Mesenchymal stem cell (in vitro differentiated cells and primary cell): ENCODE data around the gene SLC24A4.

ENCODE experiments used
- DNase-seq: peaks from one replicate; pipeline ENCODE4 v3.0.0-alpha.2; 2013
- H2AFZ ChIP-seq: one replicate; pipeline ENCODE4 v1.6.1; 2013; ENCODE audit warnings: low read depth, mild to moderate bottlenecking, control low read depth, inconsistent platforms, low read length, moderate library complexity
- H2AK5ac ChIP-seq: 2 replicates; pipeline ENCODE4 v1.6.1; 2013; ENCODE audit warnings: low read length, moderate library complexity, mild to moderate bottlenecking, inconsistent platforms; ENCODE audit not compliant: severe bottlenecking
- H2BK120ac ChIP-seq: one replicate; pipeline ENCODE4 v1.6.1; 2013; ENCODE audit warnings: low read depth, mild to moderate bottlenecking, inconsistent platforms, low read length, moderate library complexity
- H2BK12ac ChIP-seq, 2 experiments: one replicate each; pipeline ENCODE4 v1.6.1; 2013; ENCODE audit warnings: inconsistent platforms in 2 of 2, low read length in 2 of 2, mild to moderate bottlenecking in 2 of 2, moderate library complexity in 2 of 2, control low read depth in 1 of 2
- H2BK15ac ChIP-seq: one replicate; pipeline ENCODE4 v1.6.1; 2013; ENCODE audit warnings: mild to moderate bottlenecking, low read depth, inconsistent platforms; ENCODE audit not compliant: poor library complexity, severe bottlenecking
- H2BK5ac ChIP-seq: 2 replicates; pipeline ENCODE4 v1.6.1; 2013; ENCODE audit warnings: low read depth, mild to moderate bottlenecking, low read length, control low read depth, inconsistent platforms; ENCODE audit not compliant: poor library complexity, severe bottlenecking
- H3K14ac ChIP-seq, 2 experiments: one replicate each; pipeline ENCODE4 v1.6.1; 2013; ENCODE audit warnings: inconsistent platforms in 2 of 2, low read length in 2 of 2, control low read depth in 1 of 2, mild to moderate bottlenecking in 1 of 2, moderate library complexity in 1 of 2
- H3K18ac ChIP-seq, 2 experiments: one replicate each; pipeline ENCODE4 v1.6.1; 2013; ENCODE audit warnings: inconsistent platforms in 2 of 2, low read length in 2 of 2, control low read depth in 1 of 2, low read depth in 1 of 2, mild to moderate bottlenecking in 1 of 2
- H3K23ac ChIP-seq, 2 experiments: one replicate each; pipeline ENCODE4 v1.6.1; 2013; ENCODE audit warnings: inconsistent platforms in 2 of 2, low read length in 2 of 2, mild to moderate bottlenecking in 2 of 2, moderate library complexity in 2 of 2, control low read depth in 1 of 2
- H3K27ac ChIP-seq: 2 replicates; pipeline ENCODE4 v1.5.1; 2013; ENCODE audit warnings: mild to moderate bottlenecking, moderate library complexity, low read length, control low read depth, inconsistent platforms; ENCODE audit not compliant: poor library complexity, severe bottlenecking
- H3K27me3 ChIP-seq, 2 experiments: 2 replicates each; pipeline versions ENCODE4 v1.6.1 to v1.7.0; 2013; ENCODE audit warnings: low read length in 2 of 2, mild to moderate bottlenecking in 2 of 2, moderate library complexity in 2 of 2, control low read depth in 1 of 2, inconsistent platforms in 1 of 2; ENCODE audit not compliant: control insufficient read depth in 1 of 2, insufficient read depth in 1 of 2
- H3K36me3 ChIP-seq, 2 experiments: 2 replicates each; pipeline versions ENCODE4 v1.6.1 to v1.7.0; 2013; ENCODE audit warnings: low read length in 2 of 2, control low read depth in 1 of 2, inconsistent platforms in 1 of 2, low read depth in 1 of 2, mild to moderate bottlenecking in 1 of 2; ENCODE audit not compliant: insufficient read depth in 2 of 2, control insufficient read depth in 1 of 2
- H3K4ac ChIP-seq, 2 experiments: one replicate each; pipeline ENCODE4 v1.6.1; 2013; ENCODE audit warnings: inconsistent platforms in 2 of 2, low read length in 2 of 2, mild to moderate bottlenecking in 2 of 2, moderate library complexity in 2 of 2, control low read depth in 1 of 2, low read depth in 1 of 2
- H3K4me1 ChIP-seq: 2 replicates; pipeline ENCODE4 v1.6.1; 2013; ENCODE audit warnings: low read depth, low read length, control low read depth; ENCODE audit not compliant: control insufficient read depth, insufficient read depth
- H3K4me2 ChIP-seq: 2 replicates; pipeline ENCODE4 v1.6.1; 2013; ENCODE audit warnings: low read length, mild to moderate bottlenecking, inconsistent platforms; ENCODE audit not compliant: poor library complexity, severe bottlenecking
- H3K4me3 ChIP-seq, 2 experiments: 2 replicates each; pipeline versions ENCODE4 v1.5.1 to v1.7.0; 2013; ENCODE audit warnings: low read length in 2 of 2, mild to moderate bottlenecking in 2 of 2, control low read depth in 1 of 2, low read depth in 1 of 2; ENCODE audit not compliant: insufficient read depth in 1 of 2
- H3K79me1 ChIP-seq: replicated peaks from 2 replicates; pipeline ENCODE4 v1.6.1; 2013; ENCODE audit warnings: mild to moderate bottlenecking, control low read depth, low read length, inconsistent platforms; ENCODE audit not compliant: poor library complexity, severe bottlenecking
- H3K9ac ChIP-seq: 2 replicates; pipeline ENCODE4 v1.7.0; 2013; ENCODE audit warnings: mild to moderate bottlenecking, low read length, moderate library complexity
- H3K9me3 ChIP-seq: 2 replicates; pipeline ENCODE4 v1.7.0; 2013; ENCODE audit warnings: mild to moderate bottlenecking, low read length; ENCODE audit not compliant: control insufficient read depth
- H4K8ac ChIP-seq: one replicate; pipeline ENCODE4 v1.6.1; 2013; ENCODE audit warnings: inconsistent platforms, mild to moderate bottlenecking, low read length, moderate library complexity
- H4K91ac ChIP-seq: one replicate; pipeline ENCODE4 v1.6.1; 2013; ENCODE audit warnings: mild to moderate bottlenecking, low read length, inconsistent platforms
- WGBS: methylation state at CpG from one replicate; pipeline ENCODE4 v1.1.7; 2013; ENCODE audit warnings: mixed read lengths; 5-methylcytosine and 5-hydroxymethylcytosine counted together

The SLC24A4 gene

DNA sequence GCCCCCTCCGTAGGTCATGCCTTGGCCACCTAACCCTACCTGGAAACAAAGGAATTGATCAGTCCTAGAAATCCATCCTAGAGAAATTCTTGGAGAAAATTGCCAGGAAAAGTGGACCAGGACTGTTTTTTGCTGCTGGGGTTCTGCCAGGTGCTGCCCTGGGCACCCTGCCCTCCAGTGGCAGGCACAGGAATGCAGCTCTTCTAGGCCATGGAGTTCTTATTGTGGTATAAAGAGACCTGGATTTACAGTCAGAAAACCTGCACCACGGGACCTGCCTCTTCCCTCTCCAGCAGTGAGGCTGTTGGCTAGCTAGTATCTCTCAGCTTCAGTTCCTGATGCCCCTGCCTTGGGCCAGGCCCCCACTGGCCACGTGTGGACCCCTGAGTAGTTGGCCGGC lies 59.7 kb downstream of the SLC24A4 start:
- Histone ChIP-seq H3K4me3 (no peak overlapping the region), H2AFZ (no peak overlapping the region), H3K79me1 (no peaks in the 10 kb centered on the region), H3K14ac (peak overlapping the region in 1 of 2 experiments; percentile 48), H3K4ac (no peak overlapping the region), H2AK5ac (no peak overlapping the region), H4K91ac (no peak overlapping the region), H2BK15ac (no peak overlapping the region), H3K27me3 (peaks cover 3 to 36% of the 10 kb centered on the region in 2 experiments), H3K9me3 (no peaks in the 10 kb centered on the region), H3K18ac (no peak overlapping the region), H4K8ac (no peak overlapping the region), H3K9ac (no peak overlapping the region), H2BK12ac (no peak overlapping the region), H3K23ac (no peak overlapping the region), H3K4me1 (peaks cover 2% of the 10 kb centered on the region), H3K27ac (no peak overlapping the region), H2BK5ac (no peak overlapping the region), H3K36me3 (no peaks in the 10 kb centered on the region), H3K4me2 (no peak overlapping the region), H2BK120ac (no peak overlapping the region)
- WGBS, result 66% methylated on average over 3 of the region's 4 CpGs
- DNase-seq, result no peak

DNA sequence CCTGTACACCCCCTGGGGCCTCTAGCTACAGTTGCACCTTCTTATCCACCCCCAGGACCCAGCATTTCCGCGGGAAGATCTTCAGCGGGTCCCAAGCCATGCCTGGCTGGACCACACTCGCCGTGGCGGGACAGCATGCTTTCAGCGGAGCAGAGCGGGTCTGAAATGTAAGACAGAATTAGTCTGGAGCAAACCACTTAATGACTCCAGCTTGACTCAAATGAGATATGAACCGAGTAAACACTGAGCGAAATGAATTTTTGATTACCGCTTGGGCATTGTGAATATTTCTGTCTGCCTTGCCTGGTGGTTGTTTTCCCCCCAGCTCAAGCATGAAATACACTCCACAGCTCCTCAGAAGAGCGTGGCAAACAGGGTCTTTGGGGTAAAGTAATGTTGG lies 60.8 kb downstream of the SLC24A4 start:
- Histone ChIP-seq H4K8ac (no peak overlapping the region), H3K18ac (no peak overlapping the region), H3K14ac (peak overlapping the region in 1 of 2 experiments; percentile 81), H3K27ac (no peak overlapping the region), H3K79me1 (no peaks in the 10 kb centered on the region), H3K9me3 (no peaks in the 10 kb centered on the region), H2BK15ac (no peak overlapping the region), H2BK5ac (no peak overlapping the region), H2BK12ac (no peak overlapping the region), H3K23ac (no peak overlapping the region), H3K4me2 (no peak overlapping the region), H3K9ac (no peak overlapping the region), H2AK5ac (no peak overlapping the region), H2BK120ac (no peak overlapping the region), H3K4ac (no peak overlapping the region), H2AFZ (no peak overlapping the region), H3K36me3 (no peaks in the 10 kb centered on the region), H3K4me1 (peaks cover 2% of the 10 kb centered on the region), H3K4me3 (no peak overlapping the region), H3K27me3 (peaks cover 3 to 28% of the 10 kb centered on the region in 2 experiments), H4K91ac (no peak overlapping the region)
- no peak for DNase-seq
- WGBS, result 89% methylated on average over 11 of the region's 12 CpGs

DNA sequence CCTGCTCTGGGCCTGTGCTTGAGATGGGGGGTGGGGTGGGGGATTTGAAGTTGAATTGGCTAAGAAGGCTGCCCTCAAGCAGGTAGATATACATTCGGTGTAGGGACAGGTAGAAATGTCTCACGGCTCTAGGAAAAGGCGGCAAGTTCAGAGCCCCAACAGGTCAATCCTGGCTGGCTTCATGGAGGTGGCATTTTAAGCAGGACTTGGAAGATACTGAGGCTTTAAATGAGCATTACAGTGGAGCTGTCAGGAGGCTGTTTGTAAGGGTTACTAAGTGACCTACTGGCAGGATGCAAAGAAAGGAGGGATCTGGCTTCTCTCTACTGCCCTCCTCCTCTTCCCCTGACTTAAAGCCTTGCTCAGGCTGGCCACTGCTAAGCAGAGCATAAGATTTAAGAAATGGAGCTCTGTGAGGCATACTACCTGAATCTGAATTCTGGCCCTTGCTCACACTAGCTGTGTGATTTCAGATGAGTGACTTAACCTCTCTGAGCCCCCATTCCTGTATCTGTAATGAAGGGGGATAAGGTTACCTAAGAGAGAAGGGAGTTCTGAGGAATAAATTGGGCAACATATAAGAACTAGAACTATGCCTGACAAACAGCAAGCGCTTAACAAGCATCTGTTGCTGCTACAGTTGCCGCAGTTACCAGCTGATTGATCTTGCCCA lies 61.6 kb downstream of the SLC24A4 start:
- no peak overlapping the region for H3K9ac ChIP-seq
- H2AK5ac ChIP-seq, result no peak overlapping the region
- H3K4ac ChIP-seq, result no peak overlapping the region
- no peak for DNase-seq
- no peaks in the 10 kb centered on the region for H3K9me3 ChIP-seq
- WGBS, result 91% methylated on average over 5 of the region's 5 CpGs
- no peaks in the 10 kb centered on the region for H3K79me1 ChIP-seq
- H3K36me3 ChIP-seq, result no peaks in the 10 kb centered on the region
- no peak overlapping the region for H3K23ac ChIP-seq
- no peak overlapping the region for H2AFZ ChIP-seq
- H3K27me3 ChIP-seq, result peaks cover 3 to 20% of the 10 kb centered on the region in 2 experiments
- peaks cover 2% of the 10 kb centered on the region for H3K4me1 ChIP-seq
- no peak overlapping the region for H2BK120ac ChIP-seq
- H2BK5ac ChIP-seq, result no peak overlapping the region
- no peak overlapping the region for H4K91ac ChIP-seq
- no peak overlapping the region for H3K4me3 ChIP-seq
- no peak overlapping the region for H3K18ac ChIP-seq
- H2BK12ac ChIP-seq, result no peak overlapping the region
- no peak overlapping the region for H2BK15ac ChIP-seq
- H3K14ac ChIP-seq, result peak overlapping the region in 1 of 2 experiments; percentile 7
- no peak overlapping the region for H3K4me2 ChIP-seq
- H4K8ac ChIP-seq, result no peak overlapping the region
- H3K27ac ChIP-seq, result no peak overlapping the region

DNA sequence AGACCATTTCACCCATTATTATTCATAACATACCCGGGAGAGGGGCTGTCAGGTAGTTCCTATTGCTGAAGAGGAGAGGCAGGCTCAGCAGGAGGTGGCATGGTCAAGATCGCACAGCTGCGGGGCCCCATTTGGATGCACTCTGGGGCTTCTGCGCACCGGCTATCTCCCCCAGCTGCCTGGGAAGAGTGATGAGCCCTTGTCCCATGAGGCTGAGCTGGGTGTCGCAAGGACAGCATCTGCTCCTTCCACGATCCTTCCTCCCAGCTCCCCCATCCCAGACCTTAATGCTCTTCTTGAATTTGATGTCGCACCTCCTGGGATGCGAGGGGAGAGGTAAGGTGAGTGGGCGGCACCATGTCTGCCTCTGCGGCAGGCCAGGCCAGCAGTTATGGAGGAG lies 62.6 kb downstream of the SLC24A4 start:
- 78% methylated on average over 11 of the region's 11 CpGs for WGBS
- H4K91ac ChIP-seq, result no peak overlapping the region
- no peak overlapping the region for H3K4ac ChIP-seq
- no peak overlapping the region for H2AK5ac ChIP-seq
- no peak overlapping the region for H3K9ac ChIP-seq
- no peak overlapping the region for H2BK5ac ChIP-seq
- H2BK12ac ChIP-seq, result no peak overlapping the region
- H3K14ac ChIP-seq, result no peak overlapping the region
- no peak overlapping the region for H2BK15ac ChIP-seq
- H3K4me1 ChIP-seq, result peaks cover 2% of the 10 kb centered on the region
- H3K79me1 ChIP-seq, result no peaks in the 10 kb centered on the region
- no peak overlapping the region for H2AFZ ChIP-seq
- H4K8ac ChIP-seq, result no peak overlapping the region
- H3K18ac ChIP-seq, result no peak overlapping the region
- peaks cover 3 to 10% of the 10 kb centered on the region in 2 experiments for H3K27me3 ChIP-seq
- H3K27ac ChIP-seq, result no peak overlapping the region
- H3K9me3 ChIP-seq, result no peaks in the 10 kb centered on the region
- H2BK120ac ChIP-seq, result no peak overlapping the region
- H3K4me3 ChIP-seq, result no peak overlapping the region
- DNase-seq, result no peak
- no peak overlapping the region for H3K23ac ChIP-seq
- no peaks in the 10 kb centered on the region for H3K36me3 ChIP-seq
- no peak overlapping the region for H3K4me2 ChIP-seq
